Hepatocyte (in vitro differentiated cells): ENCODE results near the gene FAM8A1.

Source experiments
- EZH2 ChIP-seq: fragments of 200-600 bp; sonication (generic); IDR thresholded peaks from 2 replicates; pipeline ENCODE4 v1.6.1; 2016; ENCODE audit warnings: antibody characterized with exemption, mild to moderate bottlenecking, borderline replicate concordance
- TF ChIP-seq, protein P1 (sequence below): fragments of 200-600 bp; sonication (generic); IDR thresholded peaks from 2 replicates; pipeline ENCODE4 v1.5.1; 2016; ENCODE audit warnings: antibody characterized with exemption, mild to moderate bottlenecking; ENCODE audit not compliant: poor library complexity

GRCh38 chr6:17650656-17651309 lies 50.7 kb downstream of the FAM8A1 start:
- TF ChIP-seq, protein P1, sequence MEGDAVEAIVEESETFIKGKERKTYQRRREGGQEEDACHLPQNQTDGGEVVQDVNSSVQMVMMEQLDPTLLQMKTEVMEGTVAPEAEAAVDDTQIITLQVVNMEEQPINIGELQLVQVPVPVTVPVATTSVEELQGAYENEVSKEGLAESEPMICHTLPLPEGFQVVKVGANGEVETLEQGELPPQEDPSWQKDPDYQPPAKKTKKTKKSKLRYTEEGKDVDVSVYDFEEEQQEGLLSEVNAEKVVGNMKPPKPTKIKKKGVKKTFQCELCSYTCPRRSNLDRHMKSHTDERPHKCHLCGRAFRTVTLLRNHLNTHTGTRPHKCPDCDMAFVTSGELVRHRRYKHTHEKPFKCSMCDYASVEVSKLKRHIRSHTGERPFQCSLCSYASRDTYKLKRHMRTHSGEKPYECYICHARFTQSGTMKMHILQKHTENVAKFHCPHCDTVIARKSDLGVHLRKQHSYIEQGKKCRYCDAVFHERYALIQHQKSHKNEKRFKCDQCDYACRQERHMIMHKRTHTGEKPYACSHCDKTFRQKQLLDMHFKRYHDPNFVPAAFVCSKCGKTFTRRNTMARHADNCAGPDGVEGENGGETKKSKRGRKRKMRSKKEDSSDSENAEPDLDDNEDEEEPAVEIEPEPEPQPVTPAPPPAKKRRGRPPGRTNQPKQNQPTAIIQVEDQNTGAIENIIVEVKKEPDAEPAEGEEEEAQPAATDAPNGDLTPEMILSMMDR: no peak
- TF ChIP-seq EZH2: no peak
